ENCODE data around the gene NTRK2.
A peak's percentile ranks its signal among the peaks of the same experiment; 100 is the strongest.

NTRK2 gene

GRCh38 chr9:84823421-84824271 lies 154.1 kb downstream of the NTRK2 start:
- no peak for DNase-seq

GRCh38 chr9:84827216-84827765 lies 157.8 kb downstream of the NTRK2 start:
- DNase-seq: no peak

- no peak for DNase-seq
Measured at GRCh38 chr9:84828046-84828445, 158.5 kb downstream of the NTRK2 start.

GRCh38 chr9:84829471-84829870 lies 159.9 kb downstream of the NTRK2 start:
- DNase-seq: no peak

GRCh38 chr9:84829997-84830696 lies 160.6 kb downstream of the NTRK2 start:
- no peak for DNase-seq

- DNase-seq: no peak
Measured at GRCh38 chr9:84831377-84831776, 161.8 kb downstream of the NTRK2 start.

GRCh38 chr9:84832453-84832852 lies 162.9 kb downstream of the NTRK2 start:
- no peak for DNase-seq

GRCh38 chr9:84834426-84834825 lies 164.9 kb downstream of the NTRK2 start:
- DNase-seq: no peak

GRCh38 chr9:84835745-84836144 lies 166.2 kb downstream of the NTRK2 start:
- DNase-seq: no peak

GRCh38 chr9:84838879-84839278 lies 169.3 kb downstream of the NTRK2 start:
- no peak for DNase-seq

- DNase-seq: peak; percentile 15
Measured at GRCh38 chr9:84839541-84839940, 170.0 kb downstream of the NTRK2 start.

GRCh38 chr9:84841931-84842330 lies 172.4 kb downstream of the NTRK2 start:
- DNase-seq: no peak

GRCh38 chr9:84843175-84843824 lies 173.8 kb downstream of the NTRK2 start:
- DNase-seq: no peak

- no peak for DNase-seq
Measured at GRCh38 chr9:84845956-84846900, 176.7 kb downstream of the NTRK2 start.

- DNase-seq: no peak
Measured at GRCh38 chr9:84846906-84847305, 177.4 kb downstream of the NTRK2 start.

- no peak for DNase-seq
Measured at GRCh38 chr9:84849049-84849448, 179.5 kb downstream of the NTRK2 start.

- DNase-seq: no peak
Measured at GRCh38 chr9:84850830-84851392, 181.4 kb downstream of the NTRK2 start.

GRCh38 chr9:84851935-84852585 lies 182.5 kb downstream of the NTRK2 start:
- DNase-seq: peak; percentile 47

- DNase-seq: no peak
Measured at GRCh38 chr9:84852617-84853301, 183.2 kb downstream of the NTRK2 start.

- no peak for DNase-seq
Measured at GRCh38 chr9:84856181-84856632, 186.7 kb downstream of the NTRK2 start.

- DNase-seq: peak; percentile 17
Measured at GRCh38 chr9:84857211-84857610, 187.7 kb downstream of the NTRK2 start.
